HG02763 (cell line): Measurements from ENCODE around the gene MEF2A.
A peak's percentile ranks its signal among the peaks of the same experiment; 100 is the strongest.

Experiments
- ATAC-seq: cut with Tn5 transposase; IDR thresholded peaks from one replicate; pipeline ENCODE4 v1.9.1; 2021; ENCODE audit warnings: mild to moderate bottlenecking, moderate library complexity; ENCODE audit not compliant: unreplicated experiment

MEF2A gene

DNA sequence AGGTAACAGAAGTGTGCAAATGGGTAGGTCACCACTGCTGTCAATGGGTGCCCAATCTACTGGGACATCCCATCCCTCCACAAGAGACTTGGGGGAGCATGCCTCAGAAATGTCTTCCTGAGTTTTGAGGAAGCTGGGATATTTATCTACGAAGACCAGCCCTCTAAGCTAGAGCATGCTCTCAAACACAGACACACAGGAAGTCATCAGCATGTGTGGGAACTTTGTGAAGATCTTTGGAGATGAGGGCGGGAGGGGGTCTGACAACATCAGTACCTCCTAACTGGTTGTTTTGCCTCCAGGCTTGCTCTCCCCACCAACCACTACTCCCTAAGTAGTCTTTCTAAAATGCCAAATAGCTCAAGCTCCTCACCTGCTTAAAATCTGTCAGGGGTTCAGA, 3.5 kb upstream of the MEF2A start:
- no peak for ATAC-seq

DNA sequence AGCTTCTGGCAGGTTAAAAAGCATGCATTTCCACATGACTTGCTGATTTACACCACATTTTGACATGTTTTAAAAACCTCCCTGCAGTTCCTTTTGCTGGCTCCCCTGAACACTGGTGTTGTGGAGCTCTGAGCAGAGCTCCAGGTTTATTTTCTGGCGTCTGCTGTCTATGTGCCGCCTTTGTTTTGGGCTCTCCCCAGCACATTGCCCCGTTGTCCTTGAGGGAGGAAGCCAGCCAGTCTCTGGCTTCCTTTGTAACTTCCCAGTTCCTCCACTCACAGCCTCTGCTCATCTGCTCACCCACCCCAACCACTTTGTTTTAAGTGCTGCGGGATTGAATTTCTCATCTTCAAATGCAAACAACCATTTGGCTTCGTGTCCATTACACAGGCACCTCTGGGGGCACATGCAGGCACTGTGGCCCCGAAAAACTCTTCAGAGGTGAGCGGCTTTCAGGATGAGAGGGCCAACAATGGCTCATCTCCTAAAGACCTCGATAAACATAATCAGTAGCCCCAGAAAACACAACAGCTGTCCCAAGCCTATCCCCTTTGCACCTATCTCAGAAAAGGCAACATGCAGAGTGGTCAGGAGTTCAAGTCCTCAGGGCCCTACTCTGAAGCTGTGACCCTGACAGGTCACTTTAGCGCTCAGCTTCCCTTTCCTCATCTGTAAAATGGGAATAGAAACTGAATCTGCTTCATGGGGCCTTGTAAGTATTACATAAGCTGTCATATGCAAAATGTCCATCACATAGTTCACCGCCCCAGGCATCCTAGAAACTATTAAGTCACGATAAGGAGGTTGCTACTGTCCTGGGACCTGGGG, 1.3 kb upstream of the MEF2A start:
- ATAC-seq: peak; percentile 21

DNA sequence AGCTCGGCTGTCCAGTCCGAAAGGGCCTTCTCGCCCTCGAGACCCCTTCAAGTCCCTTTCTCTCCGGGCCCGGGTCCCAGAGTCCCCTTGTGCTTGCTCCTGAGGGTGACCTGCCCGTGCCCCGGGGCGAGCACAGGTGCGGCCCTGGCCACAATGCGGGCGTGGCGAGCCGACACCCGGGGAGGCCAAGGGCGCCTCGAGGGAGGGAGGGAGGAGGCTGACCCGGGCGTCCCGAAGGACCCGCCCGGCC, 810 bp upstream of the MEF2A start:
- no peak for ATAC-seq

- no peak for ATAC-seq
Measured at GRCh38 chr15:99566157-99566897, 543 bp downstream of the MEF2A start.

GRCh38 chr15:99568625-99569352, 3.0 kb downstream of the MEF2A start:
- no peak for ATAC-seq

DNA sequence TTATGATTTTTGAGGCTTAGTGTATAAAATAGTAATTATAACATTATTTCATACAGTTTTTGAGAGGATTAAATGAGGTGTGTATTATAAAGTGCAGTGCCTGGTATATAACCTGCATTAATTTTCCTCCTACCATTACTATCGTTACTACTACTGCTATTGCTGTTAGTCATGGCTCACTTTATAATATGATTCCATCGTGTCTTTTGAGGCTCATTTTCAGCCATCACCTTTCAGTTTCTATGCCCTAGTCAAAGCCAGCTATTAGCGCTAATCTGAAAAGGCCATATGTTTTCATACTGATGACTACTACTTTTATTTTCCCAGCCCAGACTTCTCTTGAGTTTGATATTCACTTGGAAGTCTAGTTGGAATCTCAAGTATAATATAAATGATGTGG, 5.5 kb downstream of the MEF2A start:
- no peak for ATAC-seq

DNA sequence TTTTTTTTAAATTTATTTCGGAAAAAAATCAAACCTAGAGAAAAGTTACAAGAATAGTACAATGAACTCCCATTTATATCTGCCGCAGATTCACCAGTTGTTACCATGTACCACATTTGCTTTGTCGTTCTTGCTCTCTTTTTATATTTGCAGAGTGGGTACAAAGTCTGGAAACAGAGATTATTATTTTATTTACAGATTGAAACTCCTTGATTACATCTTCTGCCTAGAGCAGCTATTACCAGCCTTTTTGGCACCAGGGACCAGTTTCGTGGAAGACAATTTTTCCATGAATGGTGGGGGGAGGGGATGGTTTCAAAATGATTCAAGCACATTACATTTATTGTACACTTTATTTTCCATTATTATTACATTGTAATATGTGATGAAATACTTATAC, 8.3 kb downstream of the MEF2A start:
- ATAC-seq: no peak

GRCh38 chr15:99574502-99574901, 8.7 kb downstream of the MEF2A start:
- ATAC-seq: no peak

- no peak for ATAC-seq
Measured at GRCh38 chr15:99578809-99579208, 13.0 kb downstream of the MEF2A start.

- ATAC-seq: no peak
Measured at GRCh38 chr15:99580076-99580475, 14.3 kb downstream of the MEF2A start.

GRCh38 chr15:99582508-99582960, 16.8 kb downstream of the MEF2A start:
- no peak for ATAC-seq

- no peak for ATAC-seq
Measured at GRCh38 chr15:99584081-99584600, 18.4 kb downstream of the MEF2A start.

DNA sequence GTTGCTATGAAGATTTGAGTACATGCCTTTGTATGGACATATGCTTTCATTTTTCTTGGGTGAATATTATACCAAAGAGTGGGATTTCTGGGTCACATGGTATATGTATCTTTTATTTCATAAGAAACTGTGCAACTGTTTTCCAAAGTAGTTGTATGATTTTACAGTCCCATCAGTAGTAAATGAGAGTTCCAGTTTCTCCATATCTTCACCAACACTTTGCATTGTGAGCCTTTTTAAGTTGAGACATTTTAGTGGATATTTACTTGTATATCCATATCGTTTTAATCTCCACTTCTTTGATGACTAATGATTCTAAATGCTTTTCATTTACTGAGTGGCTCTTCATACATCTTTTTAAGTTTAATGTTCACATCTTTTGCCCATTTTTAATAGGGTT, 20.3 kb downstream of the MEF2A start:
- ATAC-seq: no peak

GRCh38 chr15:99589801-99590200, 24.0 kb downstream of the MEF2A start:
- no peak for ATAC-seq

DNA sequence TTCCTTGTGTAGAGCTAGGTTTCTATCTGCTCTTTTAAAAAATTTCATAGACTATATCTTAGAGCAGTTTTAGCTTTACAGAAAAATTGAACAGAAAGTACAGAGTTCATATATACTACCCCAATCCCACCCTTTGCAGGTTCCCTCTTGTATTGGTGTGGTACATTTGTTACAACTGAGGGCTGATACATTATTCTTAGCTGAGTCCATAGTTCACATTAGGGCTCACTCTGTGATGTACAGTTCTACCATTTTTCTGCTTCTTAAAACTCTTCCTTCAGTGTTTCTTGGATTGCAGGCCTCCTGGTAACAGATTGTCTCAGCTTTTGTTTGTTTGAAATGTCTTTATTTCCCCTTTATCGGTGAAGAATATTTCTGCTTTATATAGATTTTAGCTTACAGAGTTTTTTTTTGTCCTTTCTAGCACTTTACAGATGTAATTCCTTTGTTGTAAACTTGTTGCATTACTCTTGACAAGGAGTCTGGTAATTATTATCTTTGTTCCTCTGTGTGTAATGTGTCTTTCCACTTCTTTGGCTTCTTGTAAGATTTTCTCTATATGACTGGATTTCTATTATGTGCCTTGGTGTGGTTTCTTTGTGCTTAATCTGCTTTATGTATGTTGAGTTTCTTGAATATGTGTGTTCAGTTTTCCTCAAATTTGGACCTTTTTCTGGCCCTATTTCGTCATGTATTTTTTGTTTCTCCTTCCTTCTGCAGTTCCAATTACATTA, 25.3 kb downstream of the MEF2A start:
- peak; percentile 47 for ATAC-seq

- ATAC-seq: no peak
Measured at GRCh38 chr15:99592145-99592791, 26.5 kb downstream of the MEF2A start.

DNA sequence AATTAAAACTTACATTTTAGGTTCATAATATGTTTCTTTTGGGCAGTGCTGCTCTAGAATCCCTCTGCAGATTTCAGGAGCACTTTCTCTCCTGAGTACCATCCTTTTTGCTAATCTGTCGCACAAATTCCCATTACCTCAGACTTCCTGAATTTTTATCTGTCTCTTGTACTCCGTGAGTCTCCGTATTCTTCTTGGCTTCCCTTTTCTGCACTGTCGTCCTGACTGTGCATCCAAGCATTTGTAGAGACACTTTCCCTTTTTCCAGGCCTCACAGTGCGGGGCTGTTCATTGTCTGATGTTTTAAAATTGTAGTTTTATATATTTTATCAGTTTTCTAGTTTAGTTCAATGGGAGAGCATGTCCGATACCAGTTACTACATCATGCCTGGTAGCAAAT, 27.3 kb downstream of the MEF2A start:
- ATAC-seq: no peak

- ATAC-seq: no peak
Measured at GRCh38 chr15:99594916-99595315, 29.1 kb downstream of the MEF2A start.

GRCh38 chr15:99598296-99598695, 32.5 kb downstream of the MEF2A start:
- no peak for ATAC-seq

- ATAC-seq: no peak
Measured at GRCh38 chr15:99603828-99604227, 38.0 kb downstream of the MEF2A start.
